Thymus (tissue), 11 donors: ENCODE results near the gene HOXC9. TPM values are rescaled to one million over a fixed set of nuclear protein-coding genes. Genes with fewer than 3 reads are reported as not detected.

Source experiments
- DNase-seq, 9 donors: peaks; one replicate each; pipeline ENCODE4 v3.0.0-alpha.2; 2013; ENCODE audit warnings: low spot score in 9 of 9, low read depth in 6 of 9, missing footprints in 1 of 9
- H3K27ac ChIP-seq, 2 donors: one replicate each; pipeline ENCODE4 v1.5.1; 2013; ENCODE audit warnings: control low read depth in 1 of 2, low read depth in 1 of 2, low read length in 1 of 2, mild to moderate bottlenecking in 1 of 2, moderate library complexity in 1 of 2
- H3K27me3 ChIP-seq, 2 donors: one replicate each; pipeline ENCODE4 v1.5.1; 2013; ENCODE audit warnings: low read length in 1 of 2; ENCODE audit not compliant: control insufficient read depth in 2 of 2, insufficient read depth in 1 of 2
- H3K36me3 ChIP-seq, 2 donors: one replicate each; pipeline ENCODE4 v1.5.1; 2013; ENCODE audit warnings: low read length in 1 of 2, mild to moderate bottlenecking in 1 of 2, moderate library complexity in 1 of 2; ENCODE audit not compliant: control insufficient read depth in 2 of 2, insufficient read depth in 2 of 2
- H3K4me1 ChIP-seq, 2 donors: one replicate each; pipeline ENCODE4 v1.5.1; 2013; ENCODE audit warnings: low read length in 2 of 2; ENCODE audit not compliant: control insufficient read depth in 2 of 2, insufficient read depth in 2 of 2
- H3K4me3 ChIP-seq, 2 donors: one replicate each; pipeline ENCODE4 v1.5.1; 2013; ENCODE audit warnings: low read length in 2 of 2, control low read depth in 1 of 2, mild to moderate bottlenecking in 1 of 2
- H3K9me3 ChIP-seq, 2 donors: one replicate each; pipeline ENCODE4 v1.5.1; 2013; ENCODE audit warnings: low read length in 1 of 2, mild to moderate bottlenecking in 1 of 2; ENCODE audit not compliant: control insufficient read depth in 2 of 2, insufficient read depth in 1 of 2
- WGBS: extraction: QIAGEN DNeasy Blood & Tissue Kit; methylation state at CpG from one replicate; pipeline ENCODE4 v1.1.7; 2013; 5-methylcytosine and 5-hydroxymethylcytosine counted together
- polyA plus RNA-seq: library from polyadenylated mRNA; stranded (reverse); fragments of 200-250 nt; gene quantifications from one replicate; pipeline ENCODE4 v1.2.3, GENCODE V29; 2013
- total RNA-seq: library from RNA; stranded (reverse); fragments of 120-200 nt; gene quantifications from one replicate; pipeline ENCODE4 v1.2.4, GENCODE V29; 2013
- donor health status: healthy.

Gene HOXC9
- total and polyA plus RNA-seq, 2 donors, result 0.09 to 0.43 TPM

DNA sequence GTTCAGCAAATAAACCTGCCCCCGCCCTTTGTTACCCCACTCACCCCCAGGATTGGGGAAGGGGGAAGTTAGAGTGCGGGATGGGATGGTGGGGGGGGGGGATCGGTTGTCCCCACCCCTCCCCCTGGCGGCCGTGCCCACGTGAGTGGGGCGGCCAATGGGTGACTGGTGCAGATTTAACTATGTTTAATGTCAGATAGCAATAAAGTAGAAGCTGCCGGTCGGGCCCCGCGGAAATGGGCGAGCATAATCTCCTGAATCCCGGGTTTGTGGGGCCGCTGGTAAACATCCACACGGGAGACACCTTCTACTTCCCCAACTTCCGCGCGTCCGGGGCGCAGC lies 45.3 kb upstream of the HOXC9 start, which contains the start of gene HOXC12:
Gene HOXC12, plus strand, starts transcription at position 210 of the 342 bp plus-strand sequence. Its CDS starts 27 bp downstream, at position 237.
- H3K4me1 ChIP-seq, result no peaks in the 10 kb centered on the region
- 5% methylated on average over 20 of the region's 20 CpGs for WGBS

DNA sequence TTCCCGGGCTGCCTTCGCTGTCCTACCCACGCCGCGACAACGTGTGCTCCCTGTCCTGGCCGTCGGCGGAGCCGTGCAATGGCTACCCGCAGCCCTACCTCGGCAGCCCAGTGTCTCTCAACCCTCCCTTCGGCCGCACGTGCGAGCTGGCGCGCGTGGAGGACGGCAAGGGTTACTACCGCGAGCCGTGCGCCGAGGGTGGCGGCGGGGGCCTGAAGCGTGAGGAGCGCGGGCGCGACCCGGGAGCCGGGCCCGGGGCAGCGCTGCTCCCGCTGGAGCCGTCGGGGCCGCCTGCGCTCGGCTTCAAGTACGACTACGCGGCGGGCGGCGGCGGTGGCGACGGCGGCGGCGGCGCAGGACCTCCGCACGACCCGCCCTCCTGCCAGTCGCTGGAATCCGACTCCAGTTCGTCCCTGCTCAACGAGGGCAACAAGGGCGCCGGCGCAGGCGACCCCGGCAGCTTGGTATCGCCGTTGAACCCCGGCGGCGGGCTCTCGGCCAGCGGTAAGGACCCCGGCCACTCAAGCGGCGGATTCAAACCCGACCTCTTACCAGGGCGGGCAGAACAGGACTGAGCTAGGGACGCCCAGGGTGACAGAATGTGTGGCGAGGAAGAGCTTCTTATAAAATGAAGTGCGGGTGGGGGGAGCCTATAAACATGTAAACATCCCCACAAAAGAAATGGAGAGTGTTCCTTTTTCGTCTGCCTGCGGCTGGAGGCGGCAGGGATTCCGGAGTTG lies 44.8 kb upstream of the HOXC9 start:
- WGBS, result 7% methylated on average over 86 of the region's 86 CpGs
- no peaks in the 10 kb centered on the region for H3K36me3 ChIP-seq
- H3K9me3 ChIP-seq, result peaks cover 0 to 9% of the 10 kb centered on the region in 2 donors
- no peak for DNase-seq
- H3K4me1 ChIP-seq, result no peaks in the 10 kb centered on the region
- H3K27me3 ChIP-seq, result peaks cover 90 to 99% of the 10 kb centered on the region in 2 donors
- H3K4me3 ChIP-seq, result no peak overlapping the region
- no peak overlapping the region for H3K27ac ChIP-seq

More for the DNA sequence above, 45.3 kb upstream of the HOXC9 start, which contains the start of gene HOXC12:
- H3K27ac ChIP-seq, result no peak within 1 kb of the TSS
- H3K36me3 ChIP-seq, result no peaks in the 10 kb centered on the region
- H3K9me3 ChIP-seq, result peaks cover 0 to 9% of the 10 kb centered on the region in 2 donors
- no peak within 1 kb of the TSS for H3K4me3 ChIP-seq
- DNase-seq, result no peak
- peaks cover 94 to 99% of the 10 kb centered on the region in 2 donors for H3K27me3 ChIP-seq

DNA sequence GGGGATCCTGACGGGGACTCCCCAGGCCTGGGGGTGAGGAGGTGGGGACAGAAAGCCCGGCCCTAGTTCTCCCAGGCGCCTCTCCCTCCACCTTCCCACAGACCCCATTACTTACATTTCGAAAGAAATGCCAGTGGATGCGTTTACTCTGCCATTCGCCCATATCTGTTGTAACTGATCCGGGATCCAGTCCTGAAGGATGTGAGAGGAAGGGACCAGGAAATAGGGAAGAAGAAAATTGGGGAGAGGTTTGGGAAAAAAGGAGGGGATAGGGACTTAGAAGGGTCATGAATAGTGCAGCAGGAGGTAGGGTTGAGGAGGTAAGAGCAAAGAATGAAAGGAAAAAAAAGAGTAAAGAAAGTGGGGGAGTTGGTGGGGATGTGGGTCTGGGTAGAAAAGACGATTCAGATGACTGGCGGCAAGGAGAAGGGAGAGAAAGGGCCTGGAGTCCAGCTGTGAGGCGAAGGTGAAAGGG lies 44.1 kb upstream of the HOXC9 start:
- Histone ChIP-seq H3K4me3 (no peak overlapping the region), H3K9me3 (peaks cover 0 to 8% of the 10 kb centered on the region in 2 donors), H3K27me3 (peaks cover 88 to 99% of the 10 kb centered on the region in 2 donors), H3K27ac (no peak overlapping the region), H3K4me1 (no peaks in the 10 kb centered on the region), H3K36me3 (no peaks in the 10 kb centered on the region)
- DNase-seq, result no peak
- WGBS, result 13% methylated on average over 10 of the region's 10 CpGs

DNA sequence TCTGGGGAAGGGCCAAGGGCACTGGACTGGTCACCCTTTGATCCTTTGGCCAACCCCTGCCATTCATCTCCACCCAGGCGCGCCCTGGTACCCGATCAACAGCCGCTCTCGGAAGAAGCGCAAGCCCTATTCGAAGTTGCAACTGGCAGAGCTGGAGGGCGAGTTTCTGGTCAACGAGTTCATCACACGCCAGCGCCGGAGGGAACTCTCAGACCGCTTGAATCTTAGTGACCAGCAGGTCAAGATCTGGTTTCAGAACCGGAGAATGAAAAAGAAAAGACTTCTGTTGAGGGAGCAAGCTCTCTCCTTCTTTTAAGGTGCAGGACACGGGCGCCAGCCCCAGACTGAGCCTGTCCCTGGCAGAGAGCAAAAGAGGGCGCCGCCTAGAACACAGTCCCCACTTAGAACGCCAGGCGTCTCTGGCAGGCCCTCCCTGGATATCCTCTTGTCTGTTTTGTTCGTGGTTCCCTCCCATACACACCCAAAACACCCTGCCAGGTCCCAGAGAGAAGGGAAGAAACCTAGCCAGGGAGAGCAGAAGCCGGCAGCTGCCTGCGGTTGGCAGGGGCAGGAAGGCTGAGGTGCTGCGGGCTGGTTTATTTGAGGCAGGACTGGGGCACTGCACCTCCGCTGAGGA lies 43.6 kb upstream of the HOXC9 start:
- Histone ChIP-seq H3K27me3 (peaks cover 88 to 99% of the 10 kb centered on the region in 2 donors), H3K27ac (no peak overlapping the region), H3K4me3 (no peak overlapping the region), H3K9me3 (peaks cover under 1 to 3% of the 10 kb centered on the region in 2 donors), H3K36me3 (no peaks in the 10 kb centered on the region), H3K4me1 (no peaks in the 10 kb centered on the region)
- WGBS, result 7% methylated on average over 25 of the region's 25 CpGs
- no peak for DNase-seq

DNA sequence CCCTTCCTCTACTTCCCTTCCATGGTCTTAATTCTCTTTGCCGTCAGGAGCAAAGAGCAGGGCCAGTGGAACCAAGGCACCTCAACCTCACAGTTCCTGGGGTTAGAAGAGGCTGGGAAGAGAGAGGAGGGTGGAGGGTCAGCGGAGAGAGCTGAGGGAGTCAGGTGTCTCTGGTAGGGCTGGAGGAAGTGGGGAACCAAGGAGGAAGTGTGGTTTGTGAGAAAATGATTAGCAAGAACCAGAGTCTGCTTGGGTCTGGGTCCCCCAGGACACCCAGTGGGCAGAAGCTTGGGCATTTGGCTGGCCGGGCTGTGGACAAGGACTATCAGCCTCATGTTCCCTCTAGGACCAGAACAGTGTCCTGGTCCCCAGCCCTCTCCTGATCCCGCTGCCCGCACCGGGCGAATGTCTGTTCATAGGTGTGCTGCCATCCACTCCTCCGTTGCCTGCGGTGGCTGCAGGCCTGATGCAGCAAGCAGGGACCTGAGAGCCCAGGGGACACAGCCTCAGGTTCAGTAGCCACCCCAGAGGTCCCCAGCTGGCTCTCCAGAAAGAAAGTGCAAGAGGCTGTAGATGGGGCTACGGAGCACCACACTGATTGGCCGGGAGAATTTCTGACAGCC lies 42.9 kb upstream of the HOXC9 start:
- 4% methylated on average over 11 of the region's 11 CpGs for WGBS
- Histone ChIP-seq H3K36me3 (no peaks in the 10 kb centered on the region), H3K4me1 (no peaks in the 10 kb centered on the region), H3K9me3 (peaks cover 0 to 3% of the 10 kb centered on the region in 2 donors), H3K4me3 (no peak overlapping the region), H3K27ac (no peak overlapping the region), H3K27me3 (peaks cover 88 to 99% of the 10 kb centered on the region in 2 donors)
- no peak for DNase-seq

DNA sequence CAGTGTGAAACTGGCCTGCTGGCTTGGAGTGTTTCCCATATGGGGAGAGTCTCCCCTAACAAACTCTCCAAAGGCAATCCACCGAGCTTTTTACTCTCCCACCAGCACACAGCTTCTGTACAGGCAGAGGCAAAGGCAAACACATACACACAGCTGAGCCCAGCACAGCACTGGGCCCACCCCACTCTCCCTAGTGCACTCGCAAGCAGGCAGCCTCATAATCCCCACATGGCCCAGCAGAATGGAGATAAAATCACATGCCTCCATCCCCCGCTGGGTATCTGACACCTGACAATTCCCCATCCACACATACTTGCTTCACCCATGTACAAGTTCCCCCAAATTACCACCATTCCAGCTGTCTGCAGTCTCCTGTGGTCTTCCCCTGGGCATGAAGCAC lies 41.8 kb upstream of the HOXC9 start:
- WGBS, result 24% methylated on average over 3 of the region's 3 CpGs
- H3K27ac ChIP-seq, result no peak overlapping the region
- no peak for DNase-seq
- no peaks in the 10 kb centered on the region for H3K36me3 ChIP-seq
- no peaks in the 10 kb centered on the region for H3K4me1 ChIP-seq
- peaks cover 89 to 99% of the 10 kb centered on the region in 2 donors for H3K27me3 ChIP-seq
- H3K9me3 ChIP-seq, result peaks cover 0 to 3% of the 10 kb centered on the region in 2 donors
- no peak overlapping the region for H3K4me3 ChIP-seq

DNA sequence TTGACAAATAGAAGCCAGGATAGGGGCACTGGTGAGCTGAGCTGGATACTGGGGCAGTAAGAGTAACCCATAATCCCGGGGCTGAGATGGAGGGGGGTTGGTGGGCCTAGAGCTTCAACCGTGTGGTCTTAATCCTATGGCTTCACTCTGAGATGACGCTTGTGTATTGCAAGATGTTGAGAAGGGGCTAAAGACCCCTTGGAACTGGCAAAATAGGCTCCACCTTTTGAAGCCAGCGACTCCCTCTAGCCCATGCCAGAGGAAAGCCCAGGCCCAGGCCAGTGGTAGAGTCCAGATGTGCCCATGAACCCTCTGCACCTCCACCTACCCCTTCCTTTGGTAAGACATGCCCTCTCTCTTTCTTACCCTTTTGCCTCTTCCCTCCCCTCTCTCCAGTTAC lies 40.6 kb upstream of the HOXC9 start:
- 15% methylated on average over 4 of the region's 4 CpGs for WGBS
- Histone ChIP-seq H3K4me3 (no peak overlapping the region), H3K4me1 (no peaks in the 10 kb centered on the region), H3K36me3 (no peaks in the 10 kb centered on the region), H3K27ac (no peak overlapping the region), H3K9me3 (peaks cover 0 to 3% of the 10 kb centered on the region in 2 donors), H3K27me3 (peaks cover 85 to 99% of the 10 kb centered on the region in 2 donors)
- no peak for DNase-seq

DNA sequence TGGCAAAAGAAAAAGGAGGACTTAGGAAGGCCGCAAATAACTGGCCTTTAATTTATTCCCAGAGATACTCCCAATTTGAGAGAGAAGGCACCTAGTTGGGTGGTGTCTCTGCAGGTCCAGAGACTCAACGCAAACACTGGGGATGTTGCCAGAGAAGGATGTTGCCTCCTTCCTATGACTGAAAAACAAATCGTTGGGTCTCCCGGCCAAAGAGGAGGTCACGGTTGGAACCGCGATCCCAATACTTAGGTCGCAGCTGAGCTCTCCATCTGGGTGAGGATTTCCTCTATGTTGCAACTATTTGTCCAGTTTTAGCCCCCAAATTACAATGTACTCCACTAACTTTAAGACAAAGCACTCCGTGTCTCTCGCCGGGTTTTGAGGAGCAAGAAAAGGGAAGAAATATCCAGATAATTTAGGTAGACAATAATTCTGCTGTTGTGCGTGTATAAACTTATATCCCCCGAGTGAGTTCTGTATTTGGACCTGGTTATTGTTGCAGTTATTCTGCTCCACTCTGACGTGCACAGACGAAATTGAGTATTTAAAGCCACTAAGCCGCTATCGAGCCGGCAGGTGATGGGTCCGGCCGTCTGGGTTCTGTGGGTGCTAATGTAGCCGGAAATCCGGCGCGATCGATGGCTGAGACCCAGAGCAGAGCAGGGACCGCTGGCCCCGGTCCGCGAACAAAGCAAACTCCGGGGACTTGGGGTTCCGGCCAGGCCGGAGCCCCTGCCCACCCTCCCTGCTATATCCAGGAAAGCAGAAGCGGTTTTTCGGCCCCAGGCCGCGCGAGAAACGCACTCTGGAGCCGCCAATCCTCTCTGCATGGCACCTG lies 39.6 kb upstream of the HOXC9 start:
- H3K36me3 ChIP-seq, result no peaks in the 10 kb centered on the region
- peaks cover 83 to 100% of the 10 kb centered on the region in 2 donors for H3K27me3 ChIP-seq
- H3K4me1 ChIP-seq, result no peaks in the 10 kb centered on the region
- H3K27ac ChIP-seq, result no peak overlapping the region
- no peak overlapping the region for H3K4me3 ChIP-seq
- H3K9me3 ChIP-seq, result peaks cover 0 to 3% of the 10 kb centered on the region in 2 donors
- WGBS, result 11% methylated on average over 39 of the region's 39 CpGs
- no peak for DNase-seq
